ENCODE data around the gene CDC42EP1. TPM values are rescaled to one million over a fixed set of nuclear protein-coding genes. Genes with fewer than 3 reads are reported as not detected.
A peak's percentile ranks its signal among the peaks of the same experiment; 100 is the strongest.

Gene CDC42EP1
- total RNA-seq, 1 experiment from 2014 or later: 75.0 TPM

DNA sequence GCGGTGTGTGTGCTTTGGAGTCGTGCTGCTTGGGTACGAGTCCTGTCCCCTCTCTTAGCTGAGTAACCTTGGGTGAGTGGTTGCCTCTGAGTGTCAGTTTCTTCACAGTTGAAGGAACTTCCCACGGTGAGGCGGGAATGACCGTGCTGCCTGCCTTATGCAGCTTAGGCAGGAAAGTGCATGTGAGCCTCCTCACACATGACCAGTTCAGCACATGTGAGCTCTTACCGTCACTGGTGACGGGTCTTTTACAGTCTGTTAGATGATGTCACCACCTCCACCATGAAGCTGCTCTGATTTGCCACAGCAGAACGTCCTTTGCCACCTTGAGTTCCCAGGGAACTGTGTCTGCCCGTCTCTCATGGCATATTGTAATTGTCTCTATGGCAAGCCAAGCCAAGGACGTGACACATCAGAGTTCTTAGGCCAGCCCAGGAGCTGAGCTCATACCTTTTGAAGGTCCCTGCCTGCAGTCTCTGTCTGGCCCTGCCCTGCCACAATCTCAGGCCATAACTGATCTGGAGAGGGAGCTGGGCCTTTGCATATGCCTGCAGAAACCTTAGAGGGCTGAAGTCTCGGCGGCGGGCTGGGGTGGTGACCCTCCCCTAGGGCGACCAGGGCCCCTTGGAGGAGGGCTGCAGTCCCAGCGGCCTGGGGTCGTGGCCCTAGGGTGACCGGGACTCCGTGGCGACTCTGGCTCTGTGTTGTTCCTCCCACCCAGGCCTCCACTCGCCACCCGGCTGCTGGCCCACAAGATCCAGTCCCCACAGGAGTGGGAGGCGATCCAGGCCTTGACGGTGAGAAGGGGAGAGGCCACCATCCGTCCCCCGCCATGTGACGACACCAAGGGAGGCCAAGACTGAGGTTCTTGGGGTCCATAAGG lies 56.2 kb downstream of the CDC42EP1 start:
- no peak overlapping the region for H3K4me3 Mint-ChIP-seq (ENCODE audit: unreplicated experiment)
- CTCF ChIA-PET: interaction anchor here (2.0 kb wide), 1 partner anchor 9 kb away, joined by 4 read pairs; no protein-coding TSS in a partner anchor
- H3K27me3 ChIP-seq (replicated peaks; ENCODE audit: control insufficient read depth, insufficient read depth, low read length): no peaks in the 10 kb centered on the region
- no TSS peak for BruUV-seq (replicated peaks)
- H3K4me1 Mint-ChIP-seq (ENCODE audit: low read depth, unreplicated experiment): no peaks in the 10 kb centered on the region
- POLR2A ChIA-PET: no interaction called here
- intact Hi-C loops (cut with micrococcal nuclease; ENCODE audit: unreplicated experiment): no loop called here
- no peak for DNase-seq
- peaks cover 11% of the 10 kb centered on the region for H3K36me3 Mint-ChIP-seq (ENCODE audit: insufficient read depth, unreplicated experiment)
- H3K27ac Mint-ChIP-seq (ENCODE audit: unreplicated experiment): no peak overlapping the region
- 0 out of 2 replicates have a peak, but pooled peaks cover 2% of the 10 kb centered on the region for H3K36me3 ChIP-seq (ENCODE audit: control insufficient read depth, insufficient read depth, low read length)
- no peak overlapping the region for H3K4me3 ChIP-seq (ENCODE audit: low read depth, low read length)
- H3K27me3 Mint-ChIP-seq (ENCODE audit: insufficient read depth, unreplicated experiment): no peaks in the 10 kb centered on the region
- H3K9me3 ChIP-seq: no peaks in the 10 kb centered on the region
- H3K9me3 Mint-ChIP-seq (ENCODE audit: unreplicated experiment): no peaks in the 10 kb centered on the region
- H3K4me1 ChIP-seq: no peaks in the 10 kb centered on the region
- TF ChIP-seq, protein P1, sequence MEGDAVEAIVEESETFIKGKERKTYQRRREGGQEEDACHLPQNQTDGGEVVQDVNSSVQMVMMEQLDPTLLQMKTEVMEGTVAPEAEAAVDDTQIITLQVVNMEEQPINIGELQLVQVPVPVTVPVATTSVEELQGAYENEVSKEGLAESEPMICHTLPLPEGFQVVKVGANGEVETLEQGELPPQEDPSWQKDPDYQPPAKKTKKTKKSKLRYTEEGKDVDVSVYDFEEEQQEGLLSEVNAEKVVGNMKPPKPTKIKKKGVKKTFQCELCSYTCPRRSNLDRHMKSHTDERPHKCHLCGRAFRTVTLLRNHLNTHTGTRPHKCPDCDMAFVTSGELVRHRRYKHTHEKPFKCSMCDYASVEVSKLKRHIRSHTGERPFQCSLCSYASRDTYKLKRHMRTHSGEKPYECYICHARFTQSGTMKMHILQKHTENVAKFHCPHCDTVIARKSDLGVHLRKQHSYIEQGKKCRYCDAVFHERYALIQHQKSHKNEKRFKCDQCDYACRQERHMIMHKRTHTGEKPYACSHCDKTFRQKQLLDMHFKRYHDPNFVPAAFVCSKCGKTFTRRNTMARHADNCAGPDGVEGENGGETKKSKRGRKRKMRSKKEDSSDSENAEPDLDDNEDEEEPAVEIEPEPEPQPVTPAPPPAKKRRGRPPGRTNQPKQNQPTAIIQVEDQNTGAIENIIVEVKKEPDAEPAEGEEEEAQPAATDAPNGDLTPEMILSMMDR (IDR thresholded peaks at IDR 0.05; ENCODE audit: insufficient read depth in 1 of 2, low read depth in 1 of 2, low read length in 1 of 2, severe bottlenecking in 1 of 2, unreplicated experiment in 1 of 2): no peak

DNA sequence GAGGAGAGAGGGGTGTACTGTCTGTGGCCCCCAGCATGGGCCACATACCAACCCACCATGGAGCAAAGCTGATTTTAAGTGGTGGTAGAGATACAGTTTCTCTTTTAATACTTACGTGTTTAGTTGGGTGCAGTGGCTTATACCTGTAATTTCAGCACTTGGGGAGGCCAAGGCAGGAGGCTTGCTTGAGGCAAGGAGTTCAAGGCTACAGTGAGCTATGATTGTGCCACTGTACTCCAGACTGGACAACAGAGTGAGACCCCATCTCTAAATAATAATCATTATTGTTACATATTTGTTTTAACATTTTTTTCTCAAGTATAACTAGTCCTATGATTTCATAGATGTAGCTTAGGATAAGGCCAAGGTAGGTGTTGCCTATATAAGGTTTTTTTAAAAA lies 57.2 kb downstream of the CDC42EP1 start:
- no peak overlapping the region for H3K27ac Mint-ChIP-seq (ENCODE audit: unreplicated experiment)
- H3K4me3 Mint-ChIP-seq (ENCODE audit: unreplicated experiment): no peak overlapping the region
- Histone ChIP-seq H3K36me3 (ENCODE audit: control insufficient read depth, insufficient read depth, low read length) (0 out of 2 replicates have a peak, but pooled peaks cover 2% of the 10 kb centered on the region), H3K27me3 (replicated peaks; ENCODE audit: control insufficient read depth, insufficient read depth, low read length) (no peaks in the 10 kb centered on the region), H3K9me3 (no peaks in the 10 kb centered on the region), H3K4me1 (no peaks in the 10 kb centered on the region), H3K4me3 (ENCODE audit: low read depth, low read length) (no peak overlapping the region)
- ChIA-PET POLR2A (interaction anchor here (0.6 kb wide), 1 partner anchor 9 kb away, joined by 3 read pairs; the partner anchor contains the start of gene GGA1), CTCF (interaction anchor here (0.6 to 2.0 kb wide), 2 partner anchors 10 to 41 kb away, joined by 3 to 4 read pairs; partner anchors contain the start of gene PDXP)
- H3K36me3 Mint-ChIP-seq (ENCODE audit: insufficient read depth, unreplicated experiment): peaks cover 11% of the 10 kb centered on the region
- no peaks in the 10 kb centered on the region for H3K4me1 Mint-ChIP-seq (ENCODE audit: low read depth, unreplicated experiment)
- H3K27me3 Mint-ChIP-seq (ENCODE audit: insufficient read depth, unreplicated experiment): no peaks in the 10 kb centered on the region
- TF ChIP-seq, protein P1 (IDR thresholded peaks at IDR 0.05; ENCODE audit: insufficient read depth in 1 of 2, low read depth in 1 of 2, low read length in 1 of 2, severe bottlenecking in 1 of 2, unreplicated experiment in 1 of 2): no peak
- DNase-seq: no peak
- H3K9me3 Mint-ChIP-seq (ENCODE audit: unreplicated experiment): no peaks in the 10 kb centered on the region
- no TSS peak for BruUV-seq (replicated peaks)
- intact Hi-C loops (cut with micrococcal nuclease; ENCODE audit: unreplicated experiment): no loop called here

DNA sequence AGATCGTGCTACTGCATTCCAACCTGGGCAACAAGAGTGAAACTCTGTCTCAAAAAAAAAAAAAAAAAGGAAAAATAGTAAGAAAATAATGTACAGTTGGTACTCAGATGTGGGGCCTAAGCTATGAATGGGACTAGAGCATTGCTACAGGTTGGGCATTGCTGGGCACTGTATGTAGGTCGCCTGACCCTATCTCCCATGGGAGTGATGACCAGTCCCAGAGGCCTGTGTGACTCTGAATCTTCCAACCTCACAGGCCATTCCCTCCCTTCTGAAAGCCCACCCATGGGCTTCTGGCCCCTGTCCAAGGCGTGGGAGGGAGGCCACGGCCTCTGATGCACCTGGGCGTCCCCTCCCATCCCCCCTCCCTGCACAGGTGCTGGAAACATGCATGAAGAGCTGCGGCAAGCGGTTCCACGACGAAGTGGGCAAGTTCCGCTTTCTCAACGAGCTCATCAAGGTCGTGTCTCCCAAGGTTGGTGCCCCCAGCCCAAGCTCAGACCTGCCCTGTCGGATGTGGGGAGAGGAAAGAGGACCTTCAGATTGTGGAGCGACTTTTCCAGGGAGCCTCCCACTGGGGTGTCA lies 57.9 kb downstream of the CDC42EP1 start:
- Histone ChIP-seq H3K36me3 (ENCODE audit: control insufficient read depth, insufficient read depth, low read length) (0 out of 2 replicates have a peak, but pooled peaks cover 2% of the 10 kb centered on the region), H3K4me3 (ENCODE audit: low read depth, low read length) (no peak overlapping the region), H3K4me1 (no peaks in the 10 kb centered on the region), H3K27me3 (replicated peaks; ENCODE audit: control insufficient read depth, insufficient read depth, low read length) (no peaks in the 10 kb centered on the region), H3K9me3 (no peaks in the 10 kb centered on the region)
- CTCF ChIA-PET: interaction anchor here (0.6 to 2.1 kb wide), 3 partner anchors 11 to 40 kb away, joined by 3 to 5 read pairs (median 3); partner anchors contain the start of gene PDXP
- POLR2A ChIA-PET: interaction anchor here (0.6 kb wide), 1 partner anchor 10 kb away, joined by 3 read pairs; the partner anchor contains the start of gene GGA1
- no peaks in the 10 kb centered on the region for H3K9me3 Mint-ChIP-seq (ENCODE audit: unreplicated experiment)
- no peak overlapping the region for H3K4me3 Mint-ChIP-seq (ENCODE audit: unreplicated experiment)
- no peaks in the 10 kb centered on the region for H3K4me1 Mint-ChIP-seq (ENCODE audit: low read depth, unreplicated experiment)
- H3K36me3 Mint-ChIP-seq (ENCODE audit: insufficient read depth, unreplicated experiment): peaks cover 14% of the 10 kb centered on the region
- no peak for DNase-seq
- intact Hi-C loops (cut with micrococcal nuclease; ENCODE audit: unreplicated experiment): no loop called here
- H3K27ac Mint-ChIP-seq (ENCODE audit: unreplicated experiment): no peak overlapping the region
- H3K27me3 Mint-ChIP-seq (ENCODE audit: insufficient read depth, unreplicated experiment): no peaks in the 10 kb centered on the region
- TSS peak; percentile 27 for BruUV-seq (replicated peaks)
- TF ChIP-seq, protein P1 (IDR thresholded peaks at IDR 0.05; ENCODE audit: insufficient read depth in 1 of 2, low read depth in 1 of 2, low read length in 1 of 2, severe bottlenecking in 1 of 2, unreplicated experiment in 1 of 2): no peak

All from Caco-2 (cell line).